Liver (tissue), 5 donors: ENCODE results near the gene CDC16. TPM values are rescaled to one million over a fixed set of nuclear protein-coding genes. Genes with fewer than 3 reads are reported as not detected.

Experiments
- polyA plus RNA-seq, 2 donors: library from polyadenylated mRNA; stranded (reverse) in 1 of 2; unstranded in 1 of 2; fragments of 200-250 nt in 1 of 2; fragments of >200 nt in 1 of 2; fragmentation: Nextera tagmentation in 1 of 2; extraction: Ambion mirVana in 1 of 2; gene quantifications; one replicate each; pipeline versions ENCODE4 v1.2.1 to v1.2.3, GENCODE V29; 2013 to 2015
- small RNA-seq: library from RNA; depleted of rRNA; stranded (forward); fragments of <200 nt; gene quantifications from one replicate; pipeline ENCODE3, GENCODE V24; 2014
- total RNA-seq, 2 donors: library from RNA; depleted of rRNA; stranded (reverse); fragments of >200 nt; gene quantifications; one replicate each; pipeline ENCODE4 v1.2.3, GENCODE V29; 2014
- donor health status: healthy.
- donor health status: healthy.
- donor health status: healthy.

Gene CDC16
- total and polyA plus RNA-seq, 4 donors: 23.0 to 38.7 (median 30.8) TPM

Small RNAs within 50 kb of the gene (small RNA-seq; reads per million reads assigned to genes)
- not detected for gene MIR4502
- not detected for gene MIR548AR

Other genes with a start within 250 kb of the CDC16 start
- gene RASA3, start 102.3 kb upstream of the CDC16 start, total RNA-seq: 1 to 10 TPM; 5.8 to 5.9 TPM
- 1 to 10 TPM in 1 of 2 donors, under 1 TPM in 1; 0.64 to 1.8 TPM for gene RASA3, start 102.3 kb upstream of the CDC16 start, polyA plus RNA-seq
- not detected for gene CFAP97D2, start 55.6 kb upstream of the CDC16 start, total RNA-seq
- gene CFAP97D2, start 55.6 kb upstream of the CDC16 start, polyA plus RNA-seq: not detected
- gene UPF3A, start 46.7 kb downstream of the CDC16 start, total RNA-seq: 10 to 100 TPM; 12.0 to 22.3 TPM
- 10 to 100 TPM; 11.0 to 26.5 TPM for gene UPF3A, start 46.7 kb downstream of the CDC16 start, polyA plus RNA-seq
- gene CHAMP1, start 79.6 kb downstream of the CDC16 start, total RNA-seq: 10 to 100 TPM in 1 of 2 donors, 1 to 10 TPM in 1; 8.3 to 15.1 TPM
- gene CHAMP1, start 79.6 kb downstream of the CDC16 start, polyA plus RNA-seq: 1 to 10 TPM; 6.2 to 7.3 TPM